ENCODE measurements around the gene FAM193B. TPM values are rescaled to one million over a fixed set of nuclear protein-coding genes. Genes with fewer than 3 reads are reported as not detected.

The FAM193B gene
- total RNA-seq, 4 donors from 2014 or later, result 16.5 to 117 (median 39.4) TPM

GRCh38 chr5:177515580-177515979, 38.8 kb downstream of the FAM193B start:
- Histone ChIP-seq H3K4me1 (peaks cover 0 to 3% of the 10 kb centered on the region in 2 donors), H3K9me3 (no peaks in the 10 kb centered on the region), H3K4me3 (no peak overlapping the region), H3K27ac (no peak overlapping the region), H3K36me3 (no peaks in the 10 kb centered on the region), H3K27me3 (no peaks in the 10 kb centered on the region)
- DNase-seq, result no peak
- TF ChIP-seq CTCF (IDR thresholded peaks at IDR 0.05) (no peak), POLR2A (IDR thresholded peaks at IDR 0.05) (no peak)
- intact Hi-C loops (cut with DNase I; ENCODE audit: low total_unique reads), result no loop called here

GRCh38 chr5:177514541-177514940, 39.8 kb downstream of the FAM193B start:
- H3K4me1 ChIP-seq, result peaks cover 0 to 3% of the 10 kb centered on the region in 2 donors
- H3K4me3 ChIP-seq, result no peak overlapping the region
- H3K9me3 ChIP-seq, result no peaks in the 10 kb centered on the region
- intact Hi-C loops (cut with DNase I; ENCODE audit: low total_unique reads), result no loop called here
- H3K36me3 ChIP-seq, result no peaks in the 10 kb centered on the region
- no peak for DNase-seq
- H3K27me3 ChIP-seq, result no peaks in the 10 kb centered on the region
- no peak overlapping the region for H3K27ac ChIP-seq
- TF ChIP-seq POLR2A (IDR thresholded peaks at IDR 0.05) (no peak), CTCF (IDR thresholded peaks at IDR 0.05) (no peak)

- Histone ChIP-seq H3K36me3 (no peaks in the 10 kb centered on the region), H3K27ac (no peak overlapping the region), H3K4me3 (no peak overlapping the region), H3K9me3 (no peaks in the 10 kb centered on the region), H3K27me3 (no peaks in the 10 kb centered on the region), H3K4me1 (peaks cover 0 to 3% of the 10 kb centered on the region in 2 donors)
- TF ChIP-seq POLR2A (IDR thresholded peaks at IDR 0.05), result no peak
- no peak for TF ChIP-seq CTCF (IDR thresholded peaks at IDR 0.05)
- no peak for DNase-seq
- intact Hi-C loops (cut with DNase I; ENCODE audit: low total_unique reads), result no loop called here
Measured at GRCh38 chr5:177513500-177513899, 40.9 kb downstream of the FAM193B start.

- no peak for TF ChIP-seq POLR2A (IDR thresholded peaks at IDR 0.05)
- no peak for TF ChIP-seq CTCF (IDR thresholded peaks at IDR 0.05)
- no peaks in the 10 kb centered on the region for H3K36me3 ChIP-seq
Measured at GRCh38 chr5:177512736-177513380, 41.5 kb downstream of the FAM193B start.

GRCh38 chr5:177511796-177512675, 42.3 kb downstream of the FAM193B start:
- H3K27ac ChIP-seq, result no peak overlapping the region
- H3K27me3 ChIP-seq, result no peaks in the 10 kb centered on the region
- no peaks in the 10 kb centered on the region for H3K9me3 ChIP-seq
- peaks cover 0 to 3% of the 10 kb centered on the region in 2 donors for H3K4me1 ChIP-seq
- H3K4me3 ChIP-seq, result no peak overlapping the region
- no peaks in the 10 kb centered on the region for H3K36me3 ChIP-seq
- no peak for DNase-seq
- TF ChIP-seq POLR2A (IDR thresholded peaks at IDR 0.05), result no peak
- intact Hi-C loops (cut with DNase I; ENCODE audit: low total_unique reads), result no loop called here

More at GRCh38 chr5:177512736-177513380, 41.5 kb downstream of the FAM193B start:
- Histone ChIP-seq H3K27me3 (no peaks in the 10 kb centered on the region), H3K9me3 (no peaks in the 10 kb centered on the region), H3K27ac (no peak overlapping the region), H3K4me1 (peaks cover 0 to 3% of the 10 kb centered on the region in 2 donors), H3K4me3 (no peak overlapping the region)
- no peak for DNase-seq
- intact Hi-C loops (cut with DNase I; ENCODE audit: low total_unique reads), result no loop called here

Measured in uterus (tissue), 4 donors.